Measurements from ENCODE around the gene BORCS6.

The BORCS6 gene

DNA sequence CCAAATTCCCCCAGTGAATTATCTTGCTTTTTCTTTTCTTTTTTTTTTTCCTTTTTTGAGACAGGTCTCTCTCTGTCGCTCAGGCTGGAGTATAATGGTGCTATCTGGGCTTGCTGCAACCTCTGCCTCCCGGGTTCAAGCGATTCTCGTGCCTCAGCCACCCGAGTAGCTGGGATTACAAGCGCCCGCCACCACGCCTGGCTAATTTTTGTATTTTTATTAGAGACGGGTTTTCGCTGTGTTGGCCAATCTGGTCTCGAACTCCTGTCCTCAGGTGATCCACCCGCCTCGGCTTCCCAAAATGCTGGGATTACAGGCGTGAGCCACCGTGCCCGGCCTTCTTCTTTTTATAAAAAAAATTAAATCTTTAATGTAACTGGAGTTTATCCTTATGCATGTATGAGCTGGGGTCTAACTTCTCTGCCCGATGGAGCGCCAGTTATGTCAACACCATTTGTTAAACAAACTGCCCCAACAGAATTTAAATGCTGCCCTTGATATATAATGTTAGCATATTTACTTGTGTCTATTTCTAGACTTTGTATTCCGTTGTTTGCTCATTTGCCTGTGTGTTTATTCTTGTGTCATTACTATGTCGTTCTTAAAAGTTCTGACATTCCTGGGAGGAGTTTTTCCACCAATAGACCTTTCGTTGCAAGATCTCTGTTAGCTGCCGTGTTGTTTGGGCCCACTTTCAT lies 20.9 kb upstream of the BORCS6 start:
- no peak for DNase-seq

DNA sequence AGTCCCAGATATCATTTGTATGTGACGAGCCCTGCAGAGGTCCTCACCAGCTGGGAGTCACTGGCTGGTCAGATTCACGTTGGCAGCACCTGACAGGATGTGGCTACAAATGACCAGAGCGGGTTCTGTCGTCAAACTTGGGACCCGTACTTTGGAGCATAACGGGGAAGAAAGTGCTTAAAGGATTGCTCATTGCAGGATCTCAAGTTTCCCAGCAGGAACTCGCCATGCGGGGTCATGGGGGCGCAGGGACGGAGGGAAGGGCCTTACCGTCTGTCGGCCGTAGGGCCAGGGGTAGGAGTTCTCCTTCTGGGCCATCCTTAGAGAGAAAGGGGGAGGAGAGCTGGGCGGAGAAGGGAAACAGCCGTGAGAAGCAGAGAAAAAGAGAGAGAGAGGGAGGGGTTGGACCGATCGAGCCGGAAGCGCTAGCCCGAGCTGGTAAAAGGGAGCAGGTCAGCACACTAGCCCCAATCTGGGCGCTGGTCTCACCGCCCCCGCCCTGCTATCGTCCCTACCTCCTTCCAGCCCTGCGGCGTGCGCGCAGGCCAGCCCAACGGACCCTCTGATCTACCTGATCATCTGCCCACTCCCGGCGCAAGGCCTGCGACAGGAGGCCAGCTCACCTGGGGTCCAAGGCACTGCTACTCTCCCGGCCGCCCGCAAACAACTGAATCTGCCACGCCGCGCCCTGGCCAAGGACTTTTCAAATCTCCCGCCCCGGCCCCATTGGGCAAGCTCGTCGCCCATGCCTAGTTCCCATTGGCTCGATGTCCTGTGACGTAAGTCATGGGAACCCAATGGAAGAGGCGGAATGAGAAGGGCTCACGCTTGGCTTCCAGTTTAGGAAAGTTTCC lies 20.2 kb upstream of the BORCS6 start, which contains the start of gene AURKB:
Gene AURKB, minus strand, starts transcription at position 669 of the 854 bp plus-strand sequence. Its CDS starts 351 bp downstream, at position 318.
- peak; percentile 91 for DNase-seq

DNA sequence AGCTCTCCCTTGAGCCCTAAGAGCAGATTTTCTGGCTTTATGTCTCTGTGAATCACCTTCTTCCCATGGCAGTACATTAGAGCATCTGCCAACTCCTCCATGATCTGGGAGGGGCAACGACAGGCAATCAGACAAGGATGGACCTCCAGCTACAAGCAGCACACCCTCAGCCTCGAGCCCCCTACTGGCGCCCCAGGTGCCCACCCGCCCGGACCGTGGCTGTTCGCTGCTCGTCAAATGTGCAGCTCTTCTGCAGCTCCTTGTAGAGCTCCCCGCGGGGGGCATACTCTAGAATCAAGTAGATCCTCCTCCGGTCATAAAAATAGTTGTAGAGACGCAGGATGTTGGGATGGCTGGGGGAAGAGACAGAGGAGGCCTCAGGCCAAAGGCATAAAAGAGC lies 16.6 kb upstream of the BORCS6 start:
- DNase-seq = no peak

DNA sequence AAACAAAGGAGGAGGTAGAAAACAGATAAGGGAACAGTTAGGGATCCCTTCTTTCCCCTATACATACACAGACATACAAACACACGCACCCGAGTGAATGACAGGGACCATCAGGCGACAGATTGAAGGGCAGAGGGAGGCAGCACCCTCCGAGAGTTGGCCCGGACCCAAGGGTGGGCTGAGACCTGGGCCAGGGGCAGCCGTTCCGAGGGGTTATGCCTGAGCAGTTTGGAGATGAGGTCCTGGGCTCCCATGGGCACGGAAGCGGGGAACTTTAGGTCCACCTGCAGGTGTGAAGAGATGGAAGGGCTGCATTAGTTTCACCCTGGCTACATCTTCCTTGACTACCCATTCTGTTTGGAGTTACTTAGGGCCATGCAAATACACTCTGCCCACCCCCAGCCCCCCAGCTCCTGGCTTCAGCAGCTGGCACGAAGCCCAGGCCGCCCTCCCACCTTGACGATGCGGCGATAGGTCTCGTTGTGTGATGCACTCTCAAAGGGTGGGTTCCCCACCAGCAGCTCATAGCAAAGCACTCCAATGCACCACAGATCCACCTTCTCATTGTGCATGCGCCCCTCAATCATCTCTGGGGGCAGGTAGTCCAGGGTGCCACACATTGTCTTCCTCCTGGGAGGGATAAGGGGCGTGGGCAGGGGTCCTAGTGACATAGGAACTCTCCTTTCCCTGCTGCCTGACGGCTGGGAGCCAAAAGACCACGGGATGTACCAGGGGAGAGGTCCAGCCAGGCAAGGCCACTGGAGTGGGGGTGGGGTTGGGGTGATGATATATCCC lies 15.0 kb upstream of the BORCS6 start:
- no peak for DNase-seq

DNA sequence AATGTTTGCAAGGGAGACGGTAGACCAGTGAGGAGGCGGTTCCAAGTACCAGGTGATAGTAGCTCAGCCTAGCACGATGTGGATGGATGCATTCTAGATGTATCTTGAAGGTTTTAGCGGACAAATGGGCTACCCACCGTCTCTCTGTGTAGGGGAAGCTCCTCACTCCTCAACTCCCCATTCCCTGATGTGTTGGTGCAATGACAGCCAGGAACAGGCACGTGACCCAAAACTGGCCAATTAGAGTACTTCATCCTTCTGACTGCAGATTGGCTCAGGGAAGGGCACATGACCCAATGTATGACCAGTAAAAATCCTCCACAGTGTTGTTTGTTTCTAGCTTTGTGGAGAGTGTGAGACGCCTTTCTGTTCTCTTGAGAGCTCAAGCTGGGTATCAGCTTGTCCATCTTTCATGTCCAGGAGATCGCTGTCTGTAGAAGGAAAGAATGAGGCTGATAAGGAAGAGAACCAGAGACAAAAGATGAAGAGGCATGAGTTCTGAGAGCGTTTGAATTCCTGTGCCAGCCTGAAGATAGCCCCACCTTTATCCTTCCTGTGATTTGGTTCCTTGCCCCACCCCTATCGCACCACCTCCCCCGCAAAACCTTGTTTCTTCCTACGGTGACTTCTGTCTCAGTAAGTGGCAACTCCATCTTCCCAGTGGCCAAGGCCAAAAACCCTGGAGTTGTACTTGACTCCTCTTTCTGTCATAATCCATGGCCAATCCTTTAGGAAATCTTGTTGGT lies 2.3 kb upstream of the BORCS6 start:
- DNase-seq = peak; percentile 85

DNA sequence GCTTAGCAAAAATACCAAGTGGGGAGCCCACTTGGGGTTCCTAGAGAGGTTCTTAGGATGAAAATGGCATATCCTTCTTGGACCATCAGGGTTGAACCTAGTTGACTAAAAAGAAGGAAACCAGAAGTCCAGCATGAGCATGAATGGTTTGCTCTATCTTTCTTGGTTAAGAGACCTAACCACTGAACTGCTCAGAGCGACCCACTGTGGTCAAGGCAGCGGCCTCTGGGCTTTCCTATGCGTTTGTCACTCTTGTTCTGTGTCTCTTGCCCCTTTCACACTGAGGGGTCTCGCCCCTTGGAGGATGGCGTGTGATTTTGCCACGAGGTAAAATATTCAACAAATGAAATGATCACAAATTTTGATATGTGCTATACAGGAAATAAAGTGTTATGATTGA lies 526 bp upstream of the BORCS6 start:
- DNase-seq = no peak

DNA sequence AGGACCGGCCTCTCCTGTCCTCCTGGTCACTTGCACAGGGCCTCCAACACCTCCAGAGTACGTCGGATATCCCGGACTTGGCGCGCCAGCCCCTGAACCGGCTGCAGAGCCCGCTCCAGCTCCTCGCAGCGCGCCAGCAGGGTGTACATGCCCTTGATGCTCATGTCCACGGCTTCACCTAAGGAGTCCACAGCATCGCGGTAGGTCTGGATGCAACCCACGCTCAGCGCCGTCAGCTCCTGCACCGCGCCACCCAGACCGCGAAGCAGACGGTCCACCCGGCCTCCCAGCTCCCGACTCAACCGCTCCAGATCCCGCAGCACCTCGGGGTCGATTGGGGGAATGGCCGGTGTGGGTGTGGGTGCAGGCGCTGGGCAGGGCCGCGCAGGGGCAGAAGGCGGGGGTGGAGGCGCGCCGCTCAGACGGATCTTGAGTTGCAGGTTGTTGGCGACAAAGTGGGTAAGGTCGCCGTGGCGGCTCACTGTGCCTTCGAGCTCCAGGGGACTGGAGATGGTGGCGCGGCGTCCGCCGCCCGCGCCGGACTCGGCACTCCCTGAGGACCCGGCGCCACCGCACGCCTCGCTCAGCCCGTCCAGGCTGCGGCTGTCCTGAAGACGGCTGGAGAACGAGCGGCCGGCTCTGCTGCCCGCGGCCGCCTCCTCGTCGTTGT lies 804 bp downstream of the BORCS6 start:
- DNase-seq = no peak

DNA sequence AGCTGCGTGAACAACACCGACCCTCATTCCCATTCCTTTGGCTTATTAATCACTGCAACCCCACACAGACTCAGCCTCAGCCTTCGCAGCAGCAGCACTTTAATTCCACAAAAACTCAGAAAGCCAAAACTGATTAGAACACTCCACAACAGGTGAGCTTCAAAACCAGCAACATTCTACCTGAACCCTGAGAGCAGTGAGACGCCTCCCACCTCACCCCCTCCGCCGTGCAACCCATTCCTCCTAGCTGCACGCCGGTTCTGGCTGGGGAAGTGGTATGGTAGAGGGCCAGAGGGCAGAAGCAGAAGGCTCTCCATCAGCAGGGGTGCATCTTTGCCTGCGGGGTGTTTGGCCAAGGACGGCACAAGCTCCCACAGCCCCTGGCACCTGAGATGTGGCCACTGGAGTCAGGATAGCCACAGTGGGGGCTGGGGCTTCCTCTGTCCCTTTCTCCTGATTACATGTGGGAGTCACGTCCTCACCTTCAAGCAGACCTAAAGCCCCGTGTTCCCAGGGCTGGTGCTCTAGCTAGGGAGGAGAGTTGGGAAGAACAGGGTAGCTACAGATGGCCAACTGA lies 1.6 kb downstream of the BORCS6 start:
- DNase-seq = no peak

DNA sequence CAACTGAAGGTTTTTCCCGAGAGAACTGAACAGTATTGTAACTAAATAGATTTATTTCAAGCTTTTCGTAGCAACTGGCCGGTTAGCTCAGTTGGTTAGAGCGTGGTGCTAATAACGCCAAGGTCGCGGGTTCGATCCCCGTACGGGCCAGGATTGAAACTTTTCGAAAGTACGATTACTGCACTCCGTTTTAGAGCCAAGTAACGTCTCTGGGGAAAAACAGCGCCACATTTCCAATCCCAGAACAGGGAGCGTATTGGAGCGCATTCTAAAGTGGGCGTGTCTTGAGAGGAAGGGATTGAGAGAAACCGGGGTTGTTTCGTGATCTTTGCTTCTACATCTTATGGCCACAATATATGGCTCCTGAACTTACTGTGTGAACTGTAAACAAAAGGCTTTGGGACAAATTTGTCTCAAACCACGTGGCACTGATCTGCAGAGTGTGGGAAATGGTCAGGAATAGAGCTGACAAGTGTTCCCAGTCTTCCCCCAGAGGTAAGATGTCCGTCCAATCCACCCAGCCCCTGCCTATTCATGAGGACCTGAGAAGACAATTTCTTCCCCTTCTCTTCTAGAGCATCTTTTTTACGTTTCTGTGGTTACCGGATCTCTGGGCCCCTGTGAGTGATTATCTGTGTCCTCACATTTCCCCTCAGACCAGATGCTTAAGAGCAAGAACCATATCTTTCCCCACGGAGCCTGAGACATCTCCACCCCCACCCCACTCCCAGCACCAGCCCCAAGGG lies 2.3 kb downstream of the BORCS6 start:
- DNase-seq = peak; percentile 98

DNA sequence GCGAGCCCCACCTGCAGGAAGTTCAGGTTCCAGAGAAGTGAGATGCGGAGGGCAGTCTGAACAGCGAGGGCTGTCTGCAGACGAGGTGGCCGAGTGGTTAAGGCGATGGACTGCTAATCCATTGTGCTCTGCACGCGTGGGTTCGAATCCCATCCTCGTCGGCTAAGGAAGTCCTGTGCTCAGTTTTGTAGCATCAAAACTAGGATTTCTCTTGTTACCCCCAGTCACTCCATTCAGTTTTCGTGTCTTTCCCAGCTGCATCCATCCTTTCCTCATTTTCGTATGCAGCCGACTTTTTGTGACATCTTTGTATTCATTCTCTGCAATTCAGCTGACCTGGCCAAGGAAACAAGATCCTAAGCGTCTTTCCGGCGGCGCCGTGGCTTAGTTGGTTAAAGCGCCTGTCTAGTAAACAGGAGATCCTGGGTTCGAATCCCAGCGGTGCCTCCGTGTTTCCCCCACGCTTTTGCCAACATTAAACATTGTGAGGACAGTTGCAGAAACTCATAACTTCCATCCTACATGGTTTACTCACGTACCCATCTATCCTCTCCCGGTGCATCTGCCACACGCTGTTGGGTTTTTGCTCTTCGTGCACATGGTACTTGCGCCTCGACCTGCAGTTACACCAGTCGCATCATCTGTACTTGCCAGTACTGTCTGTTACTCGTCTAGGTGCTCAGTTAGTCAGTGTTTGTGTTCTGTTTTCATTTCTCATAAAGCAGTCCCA lies 3.0 kb downstream of the BORCS6 start:
- DNase-seq = peak; percentile 93

DNA sequence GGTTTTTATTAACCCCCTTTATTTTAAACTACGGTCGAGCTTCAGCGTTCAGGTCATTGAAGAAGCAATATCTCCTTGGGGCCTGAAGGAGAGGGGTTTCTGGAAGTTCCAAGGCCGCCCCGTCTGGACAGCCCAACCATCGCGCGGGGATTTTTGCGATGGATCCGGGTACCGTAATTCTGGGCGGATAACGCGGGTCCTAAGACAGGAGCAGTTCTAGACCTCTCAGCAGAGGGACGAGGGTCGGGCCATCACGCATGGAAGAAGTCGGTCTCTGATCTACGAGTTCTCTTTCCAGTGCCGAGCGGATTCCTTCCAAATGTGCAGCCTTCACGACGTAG lies 3.6 kb downstream of the BORCS6 start:
- DNase-seq = no peak

DNA sequence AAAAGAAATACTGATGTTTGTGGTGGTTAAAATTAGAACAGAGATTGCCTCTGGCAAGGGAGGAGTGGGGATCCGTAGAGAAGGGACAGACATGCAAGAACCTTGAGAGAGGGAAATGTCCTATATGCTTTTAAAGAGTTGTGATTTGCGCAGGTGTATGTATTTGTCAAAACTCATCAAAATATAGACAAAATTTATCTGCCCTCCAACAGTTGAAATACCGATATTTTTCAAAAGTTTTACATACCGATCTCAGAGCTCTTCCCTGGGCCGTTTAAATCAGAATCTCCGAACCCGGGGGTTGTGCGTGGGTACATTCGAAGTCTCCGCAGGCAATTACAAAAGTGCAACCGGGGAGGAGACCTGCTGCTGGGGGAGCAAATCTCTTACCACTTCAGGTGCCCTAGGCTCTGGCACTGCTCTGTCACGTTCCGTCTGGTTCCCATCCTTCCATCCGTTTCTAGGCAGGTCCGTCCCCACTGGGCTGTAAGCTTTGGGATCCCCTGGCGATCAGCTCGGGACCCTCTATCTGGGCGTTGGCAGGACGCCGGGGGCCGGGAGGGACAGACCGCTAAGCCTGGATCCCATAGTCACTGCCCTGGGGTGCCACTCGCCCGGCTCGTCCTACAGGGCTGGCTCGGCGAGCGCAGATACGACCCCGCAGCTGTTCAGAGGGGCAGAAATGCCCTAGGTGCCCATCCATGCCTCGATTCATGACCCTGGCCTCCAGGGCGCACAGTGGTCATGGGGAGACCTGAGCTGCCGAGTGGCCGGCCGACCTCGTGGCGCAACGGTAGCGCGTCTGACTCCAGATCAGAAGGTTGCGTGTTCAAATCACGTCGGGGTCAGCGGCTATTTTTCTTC lies 4.2 kb downstream of the BORCS6 start:
- peak; percentile 68 for DNase-seq

DNA sequence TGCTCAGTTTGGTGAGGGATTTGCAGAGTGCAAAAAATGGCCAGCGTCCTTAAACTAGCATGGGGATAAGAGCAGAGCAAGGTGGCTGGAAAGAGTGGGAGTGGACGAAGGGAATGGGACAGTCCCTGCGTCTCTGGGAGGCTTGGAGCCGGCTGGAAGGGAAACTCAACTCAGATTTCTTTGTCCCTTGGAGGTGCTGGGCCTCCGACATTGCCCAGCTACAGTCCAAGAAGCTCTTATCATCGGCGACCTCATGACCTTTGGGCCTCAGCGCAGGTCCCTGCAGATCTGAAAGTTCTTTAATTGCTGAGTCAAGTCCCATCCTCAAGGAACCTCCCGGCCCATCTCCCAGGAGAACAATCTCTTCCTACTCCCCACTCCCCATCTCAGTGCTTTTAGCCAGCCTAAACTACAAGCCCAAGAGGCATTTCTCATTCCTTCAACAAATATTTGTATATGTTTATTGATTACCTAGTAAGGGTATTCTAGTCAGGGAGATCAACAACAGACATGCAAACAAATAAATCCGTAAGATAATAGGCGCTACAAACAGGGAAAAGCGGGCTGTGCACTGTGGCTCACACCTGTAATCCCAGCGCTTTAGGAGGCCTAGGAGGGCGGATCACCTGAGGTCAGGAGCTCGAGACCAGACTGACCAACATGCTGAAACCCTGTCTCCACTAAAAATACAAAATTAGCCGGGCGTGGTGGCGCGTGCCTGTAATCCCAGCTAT lies 12.8 kb downstream of the BORCS6 start:
- no peak for DNase-seq

DNA sequence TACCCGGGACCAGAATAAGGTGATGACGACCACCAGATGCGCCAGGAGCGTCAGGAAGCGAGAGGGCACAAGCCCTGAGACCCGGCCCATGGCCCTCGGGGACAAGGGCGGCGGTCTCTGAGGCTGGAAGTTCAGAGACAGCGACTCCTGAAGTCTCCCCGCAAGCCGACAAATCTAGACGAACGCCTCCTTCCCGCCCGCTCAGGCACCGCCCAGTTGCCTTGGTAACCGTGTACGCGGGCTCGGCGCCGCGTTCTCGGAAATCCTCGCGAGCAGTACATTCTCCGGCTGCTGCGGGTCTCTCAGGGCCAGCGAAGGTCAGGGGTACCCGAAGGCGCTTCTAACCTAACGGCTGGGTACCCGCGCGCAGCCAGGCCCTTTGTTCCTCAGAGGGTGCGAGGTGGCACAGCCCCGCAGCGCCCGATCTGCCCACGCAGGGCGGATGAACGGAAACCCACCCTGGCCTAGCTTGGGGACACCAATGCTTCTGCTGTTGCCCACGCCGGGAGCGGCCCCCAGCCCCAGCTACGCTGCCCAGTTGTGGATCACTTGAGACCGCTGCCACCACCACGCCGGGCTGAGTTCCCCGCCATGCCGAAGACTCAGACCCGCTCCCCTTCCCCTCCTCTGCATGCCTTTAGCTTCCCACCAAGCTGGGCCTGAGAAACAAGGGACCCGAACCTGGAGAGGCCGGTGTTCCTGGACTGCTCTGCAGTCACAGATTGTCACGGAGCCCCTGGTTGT lies 13.6 kb downstream of the BORCS6 start, which contains the start of gene TMEM107:
Gene TMEM107, minus strand, starts transcription at position 184 of the 744 bp plus-strand sequence. Its CDS starts 94 bp downstream, at position 90.
- peak; percentile 69 for DNase-seq

DNA sequence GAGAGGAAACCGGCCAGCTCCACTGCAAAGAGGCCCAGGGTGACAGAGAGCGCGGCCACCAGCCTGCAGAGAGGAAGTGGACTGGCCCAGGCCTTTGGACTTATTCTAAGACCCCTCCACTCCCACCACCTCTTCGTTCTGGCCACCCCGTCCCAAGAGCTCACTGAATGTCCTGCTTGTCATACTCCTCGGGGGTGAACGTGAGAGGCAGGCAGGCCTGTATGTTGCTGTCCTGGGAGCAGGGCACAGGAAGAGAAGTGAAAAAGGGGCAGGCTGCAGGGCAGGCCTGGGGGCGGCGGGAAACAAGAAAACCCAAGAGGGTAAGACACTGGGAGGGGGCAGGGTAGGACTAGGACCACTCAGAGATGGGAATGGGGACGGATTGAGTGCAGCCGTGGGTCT lies 14.2 kb downstream of the BORCS6 start:
- no peak for DNase-seq

DNA sequence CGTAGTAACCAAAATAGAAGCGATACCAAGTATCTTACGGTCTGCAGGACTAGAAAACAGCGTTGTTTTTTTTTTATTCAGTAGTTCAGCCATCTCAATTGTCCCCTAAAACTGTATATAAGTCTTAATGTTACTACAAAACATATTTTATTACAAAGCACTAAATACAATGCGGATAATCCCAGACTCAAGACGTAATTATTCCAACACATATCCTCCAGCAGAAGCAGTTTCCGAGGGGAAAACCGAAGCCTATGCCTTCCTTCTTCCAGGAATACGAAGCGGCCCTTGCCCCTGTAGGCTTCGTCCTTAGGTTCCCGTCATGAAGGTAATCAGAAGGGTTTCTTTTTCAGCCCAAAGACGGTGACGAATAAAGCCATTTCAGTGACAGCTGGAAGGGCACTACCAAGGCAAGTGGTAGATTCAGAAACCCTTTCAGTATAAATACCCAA lies 16.1 kb downstream of the BORCS6 start:
- DNase-seq = no peak

DNA sequence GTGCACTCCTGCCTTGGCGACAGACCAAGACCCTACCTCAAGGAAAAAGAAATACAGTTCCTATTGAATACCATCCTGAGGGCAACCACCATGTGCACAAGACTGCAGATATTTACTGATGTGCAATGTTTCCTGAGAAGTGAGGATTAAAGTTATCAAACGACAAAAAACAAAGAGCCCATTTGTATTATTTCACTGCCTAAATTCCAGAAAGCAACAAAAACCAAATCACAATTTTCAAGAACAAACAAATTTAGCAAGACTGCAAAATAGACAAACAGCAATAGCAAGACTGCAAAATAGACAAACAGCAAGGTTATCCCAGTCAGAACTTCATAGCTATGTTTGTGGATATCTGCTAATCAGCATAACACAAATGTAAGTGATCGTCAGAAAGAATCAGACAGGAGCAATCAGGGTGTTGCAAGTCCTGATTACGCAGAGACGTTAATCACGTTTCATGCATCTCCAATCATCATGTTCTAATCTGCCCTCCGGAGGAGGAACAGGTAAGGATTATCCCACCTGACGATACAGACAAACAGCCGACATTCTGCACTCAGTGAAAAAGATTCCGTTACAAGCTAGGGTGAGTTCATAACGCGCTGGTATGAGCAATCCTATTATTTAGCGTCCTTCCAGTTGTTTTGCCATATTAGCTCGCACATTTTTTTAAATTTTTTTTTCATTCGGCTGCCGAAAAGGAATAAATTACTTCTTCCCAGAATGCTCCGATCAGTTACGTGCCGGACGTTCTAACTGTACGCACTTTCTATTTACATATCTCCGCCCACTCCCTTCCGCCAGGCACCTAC lies 16.7 kb downstream of the BORCS6 start:
- DNase-seq = peak; percentile 99
